Fibroblast of skin of left biceps (primary cell): ENCODE results near the gene PEX11A.
A peak's percentile ranks its signal among the peaks of the same experiment; 100 is the strongest.

Experiments used
- DNase-seq, 2 experiments: peaks; one replicate each; pipeline ENCODE4 v3.0.0-alpha.2; 2013; ENCODE audit warnings: low read depth in 2 of 2

PEX11A gene

DNA sequence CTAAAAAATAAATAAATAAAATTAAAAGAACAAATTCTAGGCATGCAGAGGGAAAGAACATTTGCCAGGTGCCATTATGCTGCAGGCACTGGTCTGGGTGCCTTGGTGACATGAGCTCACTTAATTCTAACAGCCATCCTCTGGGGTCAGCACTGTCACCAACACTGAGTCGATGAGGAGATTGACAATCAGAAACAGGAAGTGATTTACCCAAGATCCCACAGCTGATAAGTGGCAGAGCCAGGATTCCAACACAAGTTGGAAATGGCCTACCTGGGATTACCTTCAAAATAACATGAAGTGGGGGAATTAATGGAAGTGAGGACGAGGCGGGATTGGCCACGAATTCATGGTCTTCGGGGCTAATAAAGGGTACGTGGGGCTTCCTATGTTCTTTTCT is 14.9 kb downstream of the PEX11A start:
- no peak for DNase-seq

- DNase-seq: no peak
Observed at GRCh38 chr15:89674526-89674925, 16.0 kb downstream of the PEX11A start.

- DNase-seq: no peak
Observed at GRCh38 chr15:89673165-89673512, 17.4 kb downstream of the PEX11A start.

DNA sequence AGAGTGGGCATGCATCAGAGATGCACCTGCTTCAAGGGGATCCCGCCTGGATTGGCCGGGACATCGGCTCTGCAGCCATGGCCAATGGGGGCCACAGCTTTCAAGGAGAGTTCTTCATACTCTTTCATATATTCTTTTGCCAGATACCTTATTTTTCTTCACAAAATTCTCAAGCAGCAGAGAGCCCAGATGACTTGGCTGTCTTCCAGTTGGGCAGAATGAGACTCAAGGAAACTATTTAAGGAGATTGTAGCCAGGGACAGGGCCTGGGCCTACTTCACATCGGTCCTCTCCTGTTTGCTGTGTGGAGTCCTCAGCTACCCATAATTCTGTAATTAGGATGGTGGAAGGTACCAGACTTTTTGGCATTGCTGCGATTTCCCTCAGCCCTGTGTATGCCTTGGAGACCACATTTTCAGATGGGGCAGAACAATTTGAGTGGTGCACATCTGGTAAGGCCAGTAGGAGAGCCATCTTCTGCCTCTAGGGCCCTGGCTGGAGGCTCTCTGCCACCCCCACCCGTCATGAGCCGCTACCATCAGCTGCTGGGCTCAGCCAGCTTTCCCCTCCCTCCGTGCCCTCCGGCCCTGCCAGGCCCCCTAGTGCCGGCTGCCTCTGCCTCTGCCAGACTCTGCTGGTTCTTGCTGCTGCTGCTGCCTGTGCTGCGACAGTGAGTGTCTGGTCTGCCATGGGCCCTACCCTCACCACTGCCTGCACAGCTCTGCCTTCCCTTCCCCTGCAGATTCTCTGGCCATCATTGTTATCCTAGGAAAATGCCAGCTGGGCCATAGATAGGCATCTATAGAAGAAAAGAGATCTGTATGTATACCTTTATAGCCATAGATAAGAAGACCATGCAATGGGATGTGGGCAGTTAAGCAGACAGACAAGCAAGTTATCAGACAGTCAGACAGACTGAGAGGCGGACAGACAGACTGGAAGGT is 18.1 kb downstream of the PEX11A start:
- no peak for DNase-seq

DNA sequence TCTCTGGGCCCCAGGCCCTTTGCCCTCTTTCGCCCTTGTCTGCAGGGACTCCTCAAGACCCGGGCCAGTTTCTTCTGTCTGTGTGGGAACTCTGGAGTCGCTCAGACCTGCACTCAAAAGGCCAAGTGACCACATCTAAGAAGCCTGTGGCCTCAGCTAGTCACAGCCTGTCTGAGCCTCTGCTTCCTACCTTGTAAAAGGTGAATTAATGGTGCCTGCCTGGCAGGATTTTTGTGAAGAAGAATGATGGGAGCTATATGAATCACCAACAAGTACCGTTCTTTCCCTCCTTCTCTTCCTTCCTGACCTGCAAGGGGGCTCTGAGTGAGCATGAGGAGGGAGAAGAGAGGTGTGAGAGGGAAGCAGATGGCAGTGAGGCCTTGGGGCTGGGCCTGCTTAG is 18.9 kb downstream of the PEX11A start:
- DNase-seq: no peak

DNA sequence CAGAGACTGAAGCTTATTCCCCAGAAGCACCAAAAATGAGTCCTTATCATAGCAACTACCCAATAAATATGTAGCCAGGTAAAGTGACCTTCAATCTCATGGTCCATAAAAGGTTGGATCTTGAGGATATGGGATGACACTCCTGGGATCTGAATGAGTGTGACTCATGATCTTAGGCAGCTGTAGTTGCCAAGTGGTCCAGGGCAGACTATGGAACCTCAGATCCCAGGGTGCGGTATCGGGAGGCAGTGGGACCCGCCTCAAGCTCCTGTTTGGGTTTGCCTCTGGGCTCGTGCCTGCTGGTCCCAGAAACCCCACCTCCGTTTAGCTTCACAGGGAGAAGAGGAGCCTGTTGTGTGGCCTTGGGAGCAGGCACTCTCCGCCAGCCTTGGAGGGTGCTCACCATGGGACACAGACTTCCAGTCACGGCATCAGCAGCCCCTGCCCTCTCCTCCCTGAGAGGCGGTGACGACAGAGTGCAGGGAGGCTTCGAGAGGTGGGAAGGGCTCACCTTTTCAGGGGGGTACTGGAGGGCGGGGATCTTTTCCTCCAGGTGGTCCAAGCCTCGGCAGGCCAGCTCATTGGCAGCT is 19.5 kb downstream of the PEX11A start:
- no peak for DNase-seq

GRCh38 chr15:89669941-89670340 is 20.6 kb downstream of the PEX11A start:
- no peak for DNase-seq

DNA sequence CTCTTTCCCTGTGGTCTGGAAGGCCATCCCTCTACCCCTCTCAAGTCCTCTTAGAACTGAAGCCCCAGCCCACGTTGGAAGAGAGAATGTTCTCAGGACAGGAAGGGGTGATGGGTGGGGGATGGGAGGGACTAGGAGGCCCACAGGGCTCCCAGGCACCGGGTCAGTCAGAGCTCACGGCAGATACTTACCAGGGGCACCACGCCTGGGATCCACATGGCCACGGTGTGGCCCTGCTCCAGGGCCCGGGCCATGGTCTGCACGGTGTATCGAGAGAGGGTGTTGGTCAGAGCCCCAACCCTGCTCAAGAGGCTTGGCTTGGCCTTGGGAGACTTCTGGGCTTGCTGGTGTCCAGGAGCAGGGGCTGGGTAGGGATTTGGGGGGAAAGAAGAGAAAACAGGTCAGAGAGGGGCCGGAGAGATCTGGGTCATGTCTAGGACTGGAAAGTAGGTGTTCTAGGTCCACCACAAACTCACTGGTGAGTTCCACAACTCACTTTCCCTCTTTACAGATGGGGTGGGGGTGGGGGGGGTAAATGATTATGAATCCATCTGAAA is 21.2 kb downstream of the PEX11A start:
- DNase-seq: no peak

GRCh38 chr15:89668171-89668570 is 22.4 kb downstream of the PEX11A start:
- no peak for DNase-seq

GRCh38 chr15:89667706-89667960 is 22.9 kb downstream of the PEX11A start:
- DNase-seq: no peak

DNA sequence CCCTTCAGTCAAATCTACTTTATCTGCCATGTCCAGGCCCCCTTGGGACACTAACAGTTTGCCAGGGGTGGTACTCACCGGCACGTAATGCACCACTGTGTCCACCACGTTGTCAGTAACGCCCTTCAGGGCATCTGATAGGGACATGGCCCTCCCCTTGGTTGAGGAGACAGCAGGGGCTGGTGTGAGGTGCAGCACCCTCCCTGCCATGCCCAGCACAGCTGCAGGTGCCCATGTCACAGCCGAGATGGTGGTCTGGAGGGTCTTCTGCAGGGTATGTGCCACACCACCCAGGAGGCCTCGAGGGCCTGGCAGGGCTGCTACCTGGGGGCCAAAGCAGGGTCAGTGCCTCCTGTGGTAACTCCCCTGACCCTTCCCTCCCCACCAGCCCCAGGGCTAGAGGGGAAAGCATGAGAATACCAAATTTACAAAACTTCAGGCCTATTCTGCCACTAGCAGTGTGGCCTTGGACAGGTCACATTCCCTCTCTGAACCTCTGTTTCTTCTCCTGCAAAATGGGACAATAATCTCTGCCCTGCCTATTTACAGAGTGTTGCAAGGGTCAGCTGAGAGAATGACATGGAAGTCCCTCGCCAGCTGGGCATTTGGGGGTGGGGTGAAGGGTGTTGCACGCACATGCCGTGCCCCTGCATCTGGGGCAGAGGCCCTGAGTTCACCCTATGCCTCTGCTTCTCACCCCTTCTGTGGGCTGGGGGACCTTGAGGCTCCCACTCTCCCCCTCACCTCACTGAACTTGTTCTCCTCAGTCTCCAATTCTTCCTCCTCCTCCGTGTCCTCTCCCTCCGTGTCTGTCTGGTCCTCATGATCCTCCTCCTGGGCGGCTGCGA is 23.5 kb downstream of the PEX11A start:
- DNase-seq: no peak

DNA sequence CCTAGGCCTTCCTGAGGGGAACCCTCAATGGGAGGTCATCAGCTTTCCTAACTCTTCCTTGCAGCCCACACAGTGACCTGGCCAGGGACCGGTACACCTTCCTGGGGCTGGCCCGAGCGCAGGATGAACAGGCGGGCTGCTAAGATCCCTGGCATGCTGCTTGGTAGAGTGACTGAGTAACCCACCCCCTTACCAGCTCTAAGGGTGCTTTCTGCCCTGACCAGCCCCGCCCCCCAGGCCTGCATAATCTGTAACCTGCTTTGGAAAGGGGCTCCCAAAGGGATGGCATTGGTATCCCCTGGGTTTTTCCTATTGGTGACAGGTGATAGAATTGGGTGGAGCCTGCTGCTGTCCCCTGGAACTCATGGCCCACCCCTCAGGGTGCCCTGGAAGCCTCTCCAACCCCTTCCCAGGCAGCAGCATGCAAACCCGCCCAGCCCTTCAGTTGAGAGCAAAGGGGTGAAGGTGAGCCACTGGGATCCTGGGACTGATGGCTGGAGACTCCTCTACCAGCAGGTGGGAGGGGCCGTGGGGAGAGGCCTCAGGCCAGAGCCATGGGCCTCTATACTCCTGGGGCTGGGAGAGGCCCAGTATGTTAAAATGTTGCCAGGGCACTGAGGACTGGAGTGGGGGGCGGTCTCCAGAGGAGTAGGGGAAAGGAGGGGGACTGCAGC is 24.2 kb downstream of the PEX11A start:
- DNase-seq: no peak

- no peak for DNase-seq
Observed at GRCh38 chr15:89665449-89666181, 24.9 kb downstream of the PEX11A start.

GRCh38 chr15:89664441-89665350 is 25.9 kb downstream of the PEX11A start:
- DNase-seq: no peak

GRCh38 chr15:89662893-89663626 is 27.5 kb downstream of the PEX11A start:
- peak; percentile 70 to 72 for DNase-seq

- no peak for DNase-seq
Observed at GRCh38 chr15:89660556-89660955, 30.0 kb downstream of the PEX11A start.

DNA sequence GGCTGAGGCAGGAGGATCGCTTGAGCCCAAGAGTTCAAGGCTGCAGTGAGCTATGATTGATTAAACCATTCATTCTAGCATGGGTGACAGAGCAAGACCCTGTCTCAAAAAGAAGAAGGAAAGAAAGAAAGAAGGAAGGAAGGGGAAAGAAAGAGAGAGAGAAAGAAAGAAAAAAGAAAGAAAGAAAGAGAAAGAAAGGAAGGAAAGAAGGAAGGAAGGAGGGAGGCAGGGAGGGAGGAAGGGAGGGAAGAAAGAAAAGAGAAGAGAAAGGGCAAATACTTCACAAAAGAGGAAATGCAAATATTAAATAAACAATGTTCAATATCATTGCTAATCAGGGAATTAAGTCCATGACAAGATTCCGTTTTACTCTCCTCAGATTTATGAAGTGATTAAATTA is 31.3 kb downstream of the PEX11A start:
- no peak for DNase-seq

DNA sequence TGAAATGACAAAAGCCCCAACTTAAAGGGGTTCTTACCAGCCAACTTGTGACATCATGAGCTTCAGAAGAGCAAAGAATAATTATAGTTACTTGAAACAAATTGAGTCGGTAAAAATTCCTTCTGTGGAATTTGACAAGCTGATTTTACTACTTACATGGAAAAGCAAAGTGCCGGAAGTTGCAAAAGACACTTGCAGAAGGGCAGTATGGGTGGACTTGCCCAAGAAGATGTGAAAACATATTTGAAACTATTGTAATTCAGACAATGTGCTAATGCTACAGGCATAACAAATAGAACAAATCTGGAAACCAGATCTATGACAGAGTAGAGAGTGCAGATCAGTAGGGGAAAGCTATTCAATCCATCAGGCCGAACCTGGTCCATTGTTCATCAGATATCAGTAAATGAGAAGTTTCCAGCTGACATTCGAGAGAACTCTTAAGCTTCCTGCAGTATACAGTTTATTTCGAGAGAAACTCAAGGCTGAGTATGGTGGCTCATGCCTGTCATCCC is 32.8 kb downstream of the PEX11A start:
- DNase-seq: no peak

DNA sequence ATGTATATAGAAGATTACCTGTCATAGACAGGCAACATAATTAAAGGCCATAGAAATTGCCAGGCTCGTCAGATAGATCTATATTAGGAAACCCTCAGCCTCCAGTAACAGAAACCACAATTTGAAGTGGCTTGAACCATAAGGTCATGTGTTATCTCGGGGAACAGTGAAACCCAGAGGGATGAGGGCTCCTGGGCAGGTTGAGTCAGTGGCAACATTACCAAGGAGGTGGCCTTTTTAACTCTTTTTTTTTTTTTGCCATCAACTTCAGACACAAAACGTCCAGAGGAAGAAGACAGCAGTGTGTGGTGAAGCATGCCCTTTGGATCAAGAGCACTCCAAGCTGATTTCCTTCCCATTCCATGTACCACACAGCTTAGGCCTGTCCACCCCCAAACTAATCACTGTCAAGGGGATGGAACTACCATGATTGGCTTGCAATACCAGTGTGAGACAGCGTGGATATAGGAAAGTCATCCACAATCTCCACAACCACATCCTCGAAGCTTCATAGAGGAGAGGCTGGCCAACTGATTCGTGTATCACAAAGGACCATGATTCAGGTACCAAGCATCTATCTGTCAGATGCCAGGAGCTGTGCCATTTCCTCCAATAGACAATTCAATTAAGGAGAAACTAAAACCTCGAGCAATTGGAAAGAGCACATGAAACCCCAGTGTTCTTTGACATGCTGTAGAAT is 34.3 kb downstream of the PEX11A start:
- no peak for DNase-seq
